ENCODE results near the gene HYOU1. TPM values are rescaled to one million over a fixed set of nuclear protein-coding genes. Genes with fewer than 3 reads are reported as not detected.

The HYOU1 gene
- total RNA-seq, 1 donor from 2014 or later: 193 TPM

GRCh38 chr11:119016216-119017009, 40.6 kb downstream of the HYOU1 start:
- Mint-ChIP-seq H3K27ac (peak overlapping the region; percentile 41), H3K4me1 (peaks cover 32% of the 10 kb centered on the region), H3K9me3 (no peaks in the 10 kb centered on the region)

GRCh38 chr11:119015054-119015611, 41.9 kb downstream of the HYOU1 start:
- intact Hi-C loops (cut with micrococcal nuclease): loop anchor here (5.0 kb wide), 2 partner anchors 88 to 223 kb away; partner anchors contain the start of genes BCL9L and DDX6
- Mint-ChIP-seq H3K4me1 (peaks cover 28% of the 10 kb centered on the region), H3K27me3 (no peaks in the 10 kb centered on the region), H3K4me3 (peak overlapping the region; percentile 59), H3K36me3 (ENCODE audit: low read depth) (peaks cover 67% of the 10 kb centered on the region), H3K9me3 (no peaks in the 10 kb centered on the region), H3K27ac (peak overlapping the region; percentile 63)
- no peak for DNase-seq

More at GRCh38 chr11:119016216-119017009, 40.6 kb downstream of the HYOU1 start:
- DNase-seq: no peak
- Mint-ChIP-seq H3K27me3 (no peaks in the 10 kb centered on the region), H3K4me3 (peak overlapping the region; percentile 100), H3K36me3 (ENCODE audit: low read depth) (peaks cover 73% of the 10 kb centered on the region)
- intact Hi-C loops (cut with micrococcal nuclease): loop anchor here (5.0 kb wide), 2 partner anchors 89 to 224 kb away; partner anchors contain the start of genes BCL9L and DDX6

- intact Hi-C loops (cut with micrococcal nuclease): no loop called here
- Mint-ChIP-seq H3K9me3 (no peaks in the 10 kb centered on the region), H3K27me3 (no peaks in the 10 kb centered on the region), H3K4me1 (peaks cover 26% of the 10 kb centered on the region), H3K36me3 (ENCODE audit: low read depth) (peaks cover 66% of the 10 kb centered on the region), H3K4me3 (peak overlapping the region; percentile 5), H3K27ac (peak overlapping the region; percentile 54)
- DNase-seq: no peak
These were observed 42.6 kb downstream of the HYOU1 start for GRCh38 chr11:119014209-119014924.

- intact Hi-C loops (cut with micrococcal nuclease): no loop called here
- Mint-ChIP-seq H3K4me1 (peaks cover 26% of the 10 kb centered on the region), H3K9me3 (no peaks in the 10 kb centered on the region), H3K27me3 (no peaks in the 10 kb centered on the region), H3K27ac (peak overlapping the region; percentile 8), H3K36me3 (ENCODE audit: low read depth) (peaks cover 65% of the 10 kb centered on the region), H3K4me3 (no peak overlapping the region)
- no peak for DNase-seq
These were observed 44.3 kb downstream of the HYOU1 start for GRCh38 chr11:119012629-119013170.

- Mint-ChIP-seq H3K27ac (no peak overlapping the region), H3K9me3 (no peaks in the 10 kb centered on the region), H3K27me3 (no peaks in the 10 kb centered on the region), H3K4me1 (peaks cover 24% of the 10 kb centered on the region), H3K4me3 (no peak overlapping the region), H3K36me3 (ENCODE audit: low read depth) (peaks cover 63% of the 10 kb centered on the region)
- DNase-seq: no peak
- intact Hi-C loops (cut with micrococcal nuclease): no loop called here
These were observed 45.4 kb downstream of the HYOU1 start for GRCh38 chr11:119011476-119012053.

- Mint-ChIP-seq H3K4me1 (peaks cover 4% of the 10 kb centered on the region), H3K27me3 (no peaks in the 10 kb centered on the region), H3K4me3 (no peak overlapping the region), H3K9me3 (no peaks in the 10 kb centered on the region), H3K27ac (no peak overlapping the region), H3K36me3 (ENCODE audit: low read depth) (peaks cover 45% of the 10 kb centered on the region)
- no peak for DNase-seq
- intact Hi-C loops (cut with micrococcal nuclease): no loop called here
These were observed 50.3 kb downstream of the HYOU1 start for GRCh38 chr11:119006656-119007055.

GRCh38 chr11:119000906-119001305, 56.1 kb downstream of the HYOU1 start:
- no peak overlapping the region for H3K4me3 Mint-ChIP-seq
- DNase-seq: no peak
- no peak overlapping the region for H3K27ac Mint-ChIP-seq
- H3K9me3 Mint-ChIP-seq: no peaks in the 10 kb centered on the region
- peaks cover 27% of the 10 kb centered on the region for H3K4me1 Mint-ChIP-seq
- H3K27me3 Mint-ChIP-seq: no peaks in the 10 kb centered on the region
- intact Hi-C loops (cut with micrococcal nuclease): no loop called here
- H3K36me3 Mint-ChIP-seq (ENCODE audit: low read depth): peaks cover 57% of the 10 kb centered on the region

GRCh38 chr11:118998822-118999221, 58.2 kb downstream of the HYOU1 start:
- H3K4me1 Mint-ChIP-seq: peaks cover 27% of the 10 kb centered on the region
- H3K27ac Mint-ChIP-seq: peak overlapping the region; percentile 94
- no peaks in the 10 kb centered on the region for H3K27me3 Mint-ChIP-seq
- no peak for DNase-seq
- H3K36me3 Mint-ChIP-seq (ENCODE audit: low read depth): peaks cover 49% of the 10 kb centered on the region
- H3K9me3 Mint-ChIP-seq: no peaks in the 10 kb centered on the region
- intact Hi-C loops (cut with micrococcal nuclease): loop anchor here (1.0 to 5.0 kb wide), 4 partner anchors 19 to 72 kb away; partner anchors contain the start of genes BCL9L, HYOU1, RPS25 and SLC37A4
- H3K4me3 Mint-ChIP-seq: peak overlapping the region; percentile 90

- peaks cover 45% of the 10 kb centered on the region for H3K36me3 Mint-ChIP-seq (ENCODE audit: low read depth)
These were observed 58.7 kb downstream of the HYOU1 start for GRCh38 chr11:118998388-118998717.

GRCh38 chr11:118997627-118998387, 59.2 kb downstream of the HYOU1 start, which contains the start of gene CENATAC:
TSS of gene CENATAC (plus strand) at chr11:118998138. CDS start at chr11:118998198, 60 bp downstream.
- H3K4me1 Mint-ChIP-seq: peaks cover 24% of the 10 kb centered on the region
- peaks cover 40% of the 10 kb centered on the region for H3K36me3 Mint-ChIP-seq (ENCODE audit: low read depth)
- DNase-seq: peak; percentile 99
- intact Hi-C loops (cut with micrococcal nuclease): loop anchor here (1.0 to 5.0 kb wide), 4 partner anchors 20 to 71 kb away; partner anchors contain the start of genes BCL9L, HYOU1, RPS25 and SLC37A4
- H3K4me3 Mint-ChIP-seq: peak within 1 kb of the TSS; percentile 90
- peak within 1 kb of the TSS; percentile 94 for H3K27ac Mint-ChIP-seq
- H3K27me3 Mint-ChIP-seq: no peaks in the 10 kb centered on the region
- H3K9me3 Mint-ChIP-seq: no peaks in the 10 kb centered on the region

More at GRCh38 chr11:118998388-118998717, 58.7 kb downstream of the HYOU1 start:
- H3K9me3 Mint-ChIP-seq: no peaks in the 10 kb centered on the region
- no peak for DNase-seq
- H3K27me3 Mint-ChIP-seq: no peaks in the 10 kb centered on the region
- intact Hi-C loops (cut with micrococcal nuclease): loop anchor here (1.0 to 5.0 kb wide), 4 partner anchors 20 to 71 kb away; partner anchors contain the start of genes BCL9L, HYOU1, RPS25 and SLC37A4
- peak overlapping the region; percentile 94 for H3K27ac Mint-ChIP-seq
- peak overlapping the region; percentile 90 for H3K4me3 Mint-ChIP-seq
- peaks cover 27% of the 10 kb centered on the region for H3K4me1 Mint-ChIP-seq

- peak overlapping the region; percentile 90 for H3K4me3 Mint-ChIP-seq
- H3K4me1 Mint-ChIP-seq: peaks cover 24% of the 10 kb centered on the region
- H3K9me3 Mint-ChIP-seq: no peaks in the 10 kb centered on the region
- H3K27ac Mint-ChIP-seq: peak overlapping the region; percentile 94
- H3K36me3 Mint-ChIP-seq (ENCODE audit: low read depth): peaks cover 37% of the 10 kb centered on the region
- DNase-seq: peak; percentile 80
- intact Hi-C loops (cut with micrococcal nuclease): loop anchor here (5.0 kb wide), 2 partner anchors 60 to 70 kb away; partner anchors contain the start of genes BCL9L and HYOU1
- no peaks in the 10 kb centered on the region for H3K27me3 Mint-ChIP-seq
These were observed 59.9 kb downstream of the HYOU1 start for GRCh38 chr11:118996926-118997626.
